Trophoblast cell (in vitro differentiated cells and primary cell): ENCODE measurements around the gene AKAP6.
A peak's percentile ranks its signal among the peaks of the same experiment; 100 is the strongest.

Experiments
- DNase-seq, 2 donors: peaks; one replicate each; pipeline ENCODE4 v3.0.0-alpha.2; 2016
- H2AFZ ChIP-seq: 2 replicates; pipeline ENCODE4 v1.6.1; 2013; ENCODE audit warnings: low read length, moderate library complexity, mild to moderate bottlenecking; ENCODE audit not compliant: insufficient read depth, poor library complexity
- H2AK5ac ChIP-seq: 2 replicates; pipeline ENCODE4 v1.6.1; 2013; ENCODE audit warnings: mild to moderate bottlenecking, low read length
- H2BK120ac ChIP-seq: 2 replicates; pipeline ENCODE4 v1.6.1; 2013; ENCODE audit warnings: low read length, mild to moderate bottlenecking, moderate library complexity; ENCODE audit not compliant: insufficient read depth, poor library complexity
- H2BK12ac ChIP-seq: 2 replicates; pipeline ENCODE4 v1.6.1; 2013; ENCODE audit warnings: mild to moderate bottlenecking, low read length, moderate library complexity
- H2BK5ac ChIP-seq: 2 replicates; pipeline ENCODE4 v1.6.1; 2013; ENCODE audit warnings: low read length, low read depth, moderate library complexity, mild to moderate bottlenecking; ENCODE audit not compliant: poor library complexity
- H3K14ac ChIP-seq: 2 replicates; pipeline ENCODE4 v1.6.1; 2013; ENCODE audit warnings: mild to moderate bottlenecking, low read length
- H3K18ac ChIP-seq: 2 replicates; pipeline ENCODE4 v1.6.1; 2013; ENCODE audit warnings: mild to moderate bottlenecking, low read length
- H3K23ac ChIP-seq: 2 replicates; pipeline ENCODE4 v1.6.1; 2013; ENCODE audit warnings: low read length
- H3K27ac ChIP-seq: 2 replicates; pipeline ENCODE4 v1.5.1; 2013; ENCODE audit warnings: low read depth, mild to moderate bottlenecking, inconsistent platforms, low read length, moderate library complexity
- H3K27me3 ChIP-seq: 2 replicates; pipeline ENCODE4 v1.6.1; 2013; ENCODE audit warnings: inconsistent platforms, mild to moderate bottlenecking, low read length, moderate library complexity; ENCODE audit not compliant: insufficient read depth
- H3K36me3 ChIP-seq, 2 experiments: 1 replicate in 1 of 2; 2 replicates in 1 of 2; pipeline ENCODE4 v1.6.1; 2013; ENCODE audit warnings: low read length in 2 of 2, mild to moderate bottlenecking in 2 of 2, moderate library complexity in 1 of 2; ENCODE audit not compliant: insufficient read depth in 2 of 2, control insufficient read depth in 1 of 2
- H3K4ac ChIP-seq: 2 replicates; pipeline ENCODE4 v1.6.1; 2013; ENCODE audit warnings: low read depth, mild to moderate bottlenecking, low read length, moderate library complexity
- H3K4me1 ChIP-seq, 2 experiments: 1 replicate in 1 of 2; 2 replicates in 1 of 2; pipeline ENCODE4 v1.6.1; 2013; ENCODE audit warnings: low read length in 2 of 2, mild to moderate bottlenecking in 2 of 2, moderate library complexity in 1 of 2; ENCODE audit not compliant: insufficient read depth in 2 of 2, control insufficient read depth in 1 of 2
- H3K4me2 ChIP-seq: 2 replicates; pipeline ENCODE4 v1.6.1; 2013; ENCODE audit warnings: inconsistent platforms, mild to moderate bottlenecking, low read length, moderate library complexity
- H3K4me3 ChIP-seq: 2 replicates; pipeline ENCODE4 v1.5.1; 2013; ENCODE audit warnings: mild to moderate bottlenecking, low read depth, low read length, inconsistent platforms
- H3K79me1 ChIP-seq: one replicate; pipeline ENCODE4 v1.6.1; 2013; ENCODE audit warnings: low read length
- H3K79me2 ChIP-seq: 2 replicates; pipeline ENCODE4 v1.6.1; 2013; ENCODE audit warnings: low read length, mild to moderate bottlenecking; ENCODE audit not compliant: control insufficient read depth, insufficient read depth, poor library complexity
- H3K9ac ChIP-seq: 2 replicates; pipeline ENCODE4 v1.6.1; 2013; ENCODE audit warnings: mild to moderate bottlenecking, low read length
- H3K9me3 ChIP-seq: 2 replicates; pipeline ENCODE4 v1.6.1; 2013; ENCODE audit warnings: low read depth, mild to moderate bottlenecking, control low read depth, inconsistent platforms, low read length; ENCODE audit not compliant: insufficient read depth
- H4K12ac ChIP-seq: 2 replicates; pipeline ENCODE4 v1.6.1; 2013; ENCODE audit warnings: low read depth, mild to moderate bottlenecking, low read length, moderate library complexity
- H4K8ac ChIP-seq: 2 replicates; pipeline ENCODE4 v1.6.1; 2013; ENCODE audit warnings: low read depth, mild to moderate bottlenecking, low read length, moderate library complexity
- H4K91ac ChIP-seq: one replicate; pipeline ENCODE4 v1.6.1; 2013; ENCODE audit warnings: low read depth, mild to moderate bottlenecking, low read length, moderate library complexity
- WGBS: extraction: QIAGEN DNeasy Blood & Tissue Kit; methylation state at CpG from one replicate; pipeline ENCODE4 v1.1.7; 2013; ENCODE audit warnings: missing lambda C conversion rate; ENCODE audit not compliant: insufficient read length, insufficient coverage; ENCODE audit errors: extremely low coverage; 5-methylcytosine and 5-hydroxymethylcytosine counted together

AKAP6 gene

GRCh38 chr14:32434880-32435279, 105.8 kb downstream of the AKAP6 start:
- Histone ChIP-seq H2BK120ac (no peak overlapping the region), H3K9ac (no peak overlapping the region), H3K4me2 (no peak overlapping the region), H3K18ac (no peak overlapping the region), H2AK5ac (no peak overlapping the region), H3K9me3 (peaks cover 1% of the 10 kb centered on the region), H3K79me1 (peaks cover 7% of the 10 kb centered on the region), H3K14ac (peak overlapping the region; percentile 36), H2AFZ (no peak overlapping the region), H3K36me3 (no peaks in the 10 kb centered on the region), H3K79me2 (peaks cover 2% of the 10 kb centered on the region), H2BK12ac (no peak overlapping the region), H4K12ac (no peak overlapping the region), H3K4ac (no peak overlapping the region), H2BK5ac (no peak overlapping the region), H3K27ac (peak overlapping the region; percentile 57), H3K4me1 (peaks cover 2 to 8% of the 10 kb centered on the region in 2 experiments), H4K8ac (no peak overlapping the region), H3K23ac (no peak overlapping the region), H4K91ac (no peak overlapping the region), H3K4me3 (no peak overlapping the region), H3K27me3 (no peaks in the 10 kb centered on the region)
- no peak for DNase-seq

- Histone ChIP-seq H3K14ac (no peak overlapping the region), H2AK5ac (no peak overlapping the region), H2BK120ac (no peak overlapping the region), H4K12ac (no peak overlapping the region), H3K4ac (no peak overlapping the region), H3K79me2 (peaks cover 2% of the 10 kb centered on the region), H3K36me3 (no peaks in the 10 kb centered on the region), H4K8ac (no peak overlapping the region), H3K27ac (no peak overlapping the region), H3K9ac (no peak overlapping the region), H2BK12ac (no peak overlapping the region), H3K4me2 (no peak overlapping the region), H3K27me3 (no peaks in the 10 kb centered on the region), H3K4me1 (peaks cover 2 to 8% of the 10 kb centered on the region in 2 experiments), H3K23ac (no peak overlapping the region), H3K4me3 (no peak overlapping the region), H4K91ac (no peak overlapping the region), H3K9me3 (peaks cover 1% of the 10 kb centered on the region), H2AFZ (no peak overlapping the region), H3K79me1 (peaks cover 7% of the 10 kb centered on the region), H2BK5ac (no peak overlapping the region), H3K18ac (no peak overlapping the region)
- no CpG with 5 or more reads among the region's 2 CpGs for WGBS
- no peak for DNase-seq
Measured at GRCh38 chr14:32435411-32435810, 106.3 kb downstream of the AKAP6 start.

GRCh38 chr14:32436993-32437392, 107.9 kb downstream of the AKAP6 start:
- no peaks in the 10 kb centered on the region for H3K36me3 ChIP-seq
- no peak overlapping the region for H4K8ac ChIP-seq
- no CpG with 5 or more reads among the region's 1 CpG for WGBS
- peaks cover 7% of the 10 kb centered on the region for H3K79me1 ChIP-seq
- no peak overlapping the region for H3K27ac ChIP-seq
- H2BK120ac ChIP-seq: no peak overlapping the region
- peaks cover 2 to 8% of the 10 kb centered on the region in 2 experiments for H3K4me1 ChIP-seq
- no peak overlapping the region for H3K4ac ChIP-seq
- H3K23ac ChIP-seq: no peak overlapping the region
- no peak overlapping the region for H2BK5ac ChIP-seq
- no peak overlapping the region for H2BK12ac ChIP-seq
- no peak for DNase-seq
- peaks cover 1% of the 10 kb centered on the region for H3K9me3 ChIP-seq
- H3K79me2 ChIP-seq: peaks cover 2% of the 10 kb centered on the region
- no peak overlapping the region for H4K12ac ChIP-seq
- H3K27me3 ChIP-seq: no peaks in the 10 kb centered on the region
- no peak overlapping the region for H3K4me3 ChIP-seq
- no peak overlapping the region for H4K91ac ChIP-seq
- H3K14ac ChIP-seq: no peak overlapping the region
- no peak overlapping the region for H3K18ac ChIP-seq
- no peak overlapping the region for H2AK5ac ChIP-seq
- H2AFZ ChIP-seq: no peak overlapping the region
- no peak overlapping the region for H3K9ac ChIP-seq
- no peak overlapping the region for H3K4me2 ChIP-seq

GRCh38 chr14:32438517-32438916, 109.4 kb downstream of the AKAP6 start:
- no peak overlapping the region for H3K23ac ChIP-seq
- no peak overlapping the region for H3K18ac ChIP-seq
- H3K4ac ChIP-seq: no peak overlapping the region
- no peak overlapping the region for H2BK120ac ChIP-seq
- no peak overlapping the region for H2BK12ac ChIP-seq
- H3K4me1 ChIP-seq: peaks cover under 1 to 6% of the 10 kb centered on the region in 2 experiments
- peaks cover 2% of the 10 kb centered on the region for H3K79me1 ChIP-seq
- no peak overlapping the region for H3K9ac ChIP-seq
- H4K8ac ChIP-seq: no peak overlapping the region
- H2AFZ ChIP-seq: no peak overlapping the region
- H3K4me2 ChIP-seq: no peak overlapping the region
- no peaks in the 10 kb centered on the region for H3K27me3 ChIP-seq
- peaks cover 1% of the 10 kb centered on the region for H3K9me3 ChIP-seq
- no peak overlapping the region for H3K14ac ChIP-seq
- H3K79me2 ChIP-seq: no peaks in the 10 kb centered on the region
- H3K36me3 ChIP-seq: no peaks in the 10 kb centered on the region
- no peak overlapping the region for H4K91ac ChIP-seq
- no peak overlapping the region for H3K4me3 ChIP-seq
- no peak overlapping the region for H2BK5ac ChIP-seq
- no peak for DNase-seq
- WGBS: no CpG with 5 or more reads among the region's 1 CpG
- no peak overlapping the region for H3K27ac ChIP-seq
- H2AK5ac ChIP-seq: no peak overlapping the region
- no peak overlapping the region for H4K12ac ChIP-seq
